ENCODE measurements around the gene ANKRD13D. TPM values are rescaled to one million over a fixed set of nuclear protein-coding genes. Genes with fewer than 3 reads are reported as not detected.

ANKRD13D gene
- total and polyA plus RNA-seq, 8 donors, result 9.8 to 60.7 (median 14.9) TPM

- H3K9me3 ChIP-seq, result no peaks in the 10 kb centered on the region
- no peak for ATAC-seq
- FAIRE-seq, result no peak
- H3K4me1 ChIP-seq, result peaks cover 19 to 29% (median 23%) of the 10 kb centered on the region in 3 donors
- no peak for DNase-seq
- no peak overlapping the region for H3K27ac ChIP-seq
- intact Hi-C loops (cut with DNase I), result no loop called here
- H3K4me3 ChIP-seq, result no peak overlapping the region
- H3K36me3 ChIP-seq, result peaks cover 3 to 45% (median 15%) of the 10 kb centered on the region in 3 donors
- TF ChIP-seq CTCF (IDR thresholded peaks at IDR 0.05), result no peak
- no peaks in the 10 kb centered on the region for H3K27me3 ChIP-seq
- 58 to 60% methylated on average over 2 of the region's 2 CpGs for WGBS, 2 donors
Measured at GRCh38 chr11:67243051-67243450, 46.1 kb upstream of the ANKRD13D start.

GRCh38 chr11:67245046-67245445, 44.1 kb upstream of the ANKRD13D start:
- no peak for DNase-seq
- FAIRE-seq, result no peak
- no peak for TF ChIP-seq CTCF (IDR thresholded peaks at IDR 0.05)
- peaks cover 10 to 19% (median 13%) of the 10 kb centered on the region in 3 donors for H3K4me1 ChIP-seq
- H3K9me3 ChIP-seq, result no peaks in the 10 kb centered on the region
- ATAC-seq, result no peak
- intact Hi-C loops (cut with DNase I), result no loop called here
- peaks cover 3 to 65% (median 35%) of the 10 kb centered on the region in 3 donors for H3K36me3 ChIP-seq
- no peak overlapping the region for H3K27ac ChIP-seq
- no peaks in the 10 kb centered on the region for H3K27me3 ChIP-seq
- WGBS, 2 donors, result 93 to 94% methylated on average over 11 of the region's 11 CpGs
- no peak overlapping the region for H3K4me3 ChIP-seq

GRCh38 chr11:67247946-67248550, 41.1 kb upstream of the ANKRD13D start:
- no peak overlapping the region for H3K27ac ChIP-seq
- intact Hi-C loops (cut with DNase I), result no loop called here
- H3K4me1 ChIP-seq, result peaks cover 0 to under 1% (median 0%) of the 10 kb centered on the region in 3 donors
- H3K27me3 ChIP-seq, result no peaks in the 10 kb centered on the region
- no peak for FAIRE-seq
- no peak for ATAC-seq
- H3K9me3 ChIP-seq, result no peaks in the 10 kb centered on the region
- H3K4me3 ChIP-seq, result no peak overlapping the region
- DNase-seq, result no peak
- WGBS, 2 donors, result 87% methylated on average over 5 of the region's 5 CpGs
- H3K36me3 ChIP-seq, result peaks cover 3 to 93% (median 48%) of the 10 kb centered on the region in 3 donors
- no peak for TF ChIP-seq CTCF (IDR thresholded peaks at IDR 0.05)

GRCh38 chr11:67248653-67249052, 40.5 kb upstream of the ANKRD13D start:
- Histone ChIP-seq H3K9me3 (no peaks in the 10 kb centered on the region), H3K4me3 (no peak overlapping the region), H3K36me3 (peaks cover 3 to 93% (median 48%) of the 10 kb centered on the region in 3 donors), H3K4me1 (no peaks in the 10 kb centered on the region), H3K27ac (no peak overlapping the region), H3K27me3 (no peaks in the 10 kb centered on the region)
- TF ChIP-seq CTCF (IDR thresholded peaks at IDR 0.05), result no peak
- ATAC-seq, result peak in 3 of 4 donors; percentile 21 to 30 (median 26)
- DNase-seq, result no peak
- intact Hi-C loops (cut with DNase I), result no loop called here
- no peak for FAIRE-seq
